A673 (cell line): ENCODE measurements around the gene CACNA2D3.

ENCODE experiments used
- CTCF ChIP-seq: fragments of 300-800, 200-600 bp; sonication (generic); conservative IDR thresholded peaks from 2 replicates; pipeline ENCODE4 v1.5.1; 2017; ENCODE audit warnings: low read depth, mild to moderate bottlenecking, antibody characterized with exemption, low read length, moderate library complexity, mixed read lengths
- EZH2 ChIP-seq: fragments of 200-600 bp; sonication (generic); IDR thresholded peaks from 2 replicates; pipeline ENCODE4 v1.6.1; 2017; ENCODE audit warnings: borderline replicate concordance, low read depth, mild to moderate bottlenecking, mixed read lengths, antibody characterized with exemption, low read length; ENCODE audit not compliant: poor library complexity, severe bottlenecking

- TF ChIP-seq CTCF (no peak), EZH2 (no peak)
Observed at GRCh38 chr3:54849360-54849759, 727.0 kb downstream of the CACNA2D3 start.
